H1 (cell line): ENCODE data around the gene MIER2. TPM values are rescaled to one million over a fixed set of nuclear protein-coding genes. Genes with fewer than 3 reads are reported as not detected.

Experiments
- ASH2L ChIP-seq: fragments of 200-600, 300-600 bp; sonication (generic); IDR thresholded peaks from one replicate; pipeline ENCODE4 v1.7.1; 2017; ENCODE audit warnings: low read length
- CEBPB ChIP-seq: IDR thresholded peaks from 2 replicates; pipeline ENCODE4 v1.6.1; 2012; ENCODE audit warnings: low read depth, low read length
- EP300 ChIP-seq, 2 experiments: IDR thresholded peaks; 1 replicate in 1 of 2; 2 replicates in 1 of 2; pipeline ENCODE4 v1.6.1; 2011 to 2012; ENCODE audit warnings: low read depth in 2 of 2, low read length in 2 of 2, mild to moderate bottlenecking in 2 of 2, borderline replicate concordance in 1 of 2, inconsistent platforms in 1 of 2, moderate library complexity in 1 of 2
- polyA plus RNA-seq, 7 experiments: library from polyadenylated mRNA; depleted of rRNA in 3 of 7; stranded (reverse) in 5 of 7; unstranded in 2 of 7; fragments of >200 nt in 5 of 7; fragments of 200-250 nt in 2 of 7; gene quantifications; 1 replicate in 5 of 7; 2 replicates in 1 of 7; 4 replicates in 1 of 7; pipeline versions ENCODE4 v1.2.1 to v1.2.3, GENCODE V29; 2011 to 2013; ENCODE audit warnings: missing spikeins in 2 of 7, mixed read lengths in 2 of 7
- total RNA-seq: library from RNA; stranded (reverse); fragmentation: NEBNext Ultra II Directional; extraction: Animal tissue kit (Norgen Biotek cat#: 25700); gene quantifications from 2 replicates; pipeline ENCODE4 v1.2.1, GENCODE V29; 2021

The MIER2 gene
- total and polyA plus RNA-seq, 2 of the 8 experiments (the other 6 are each of a cell fraction or from before 2014, with no cell fraction given) = 30.3 to 48.3 TPM

GRCh38 chr19:296476-297225, 47.9 kb downstream of the MIER2 start (continued):
- no peak for TF ChIP-seq EP300 (IDR thresholded peaks at IDR 0.05; ENCODE audit: borderline replicate concordance in 1 of 2, low read depth in 2 of 2, low read length in 2 of 2)
- no peak for TF ChIP-seq CEBPB
- no peak for TF ChIP-seq ASH2L
